ENCODE measurements around the gene GEMIN8.

Gene GEMIN8

GRCh38 chrX:14015294-14015693 is 14.4 kb downstream of the GEMIN8 start:
- peak; percentile 56 for DNase-seq (ENCODE audit: low read depth)

GRCh38 chrX:14014526-14014925 is 15.2 kb downstream of the GEMIN8 start:
- no peak for DNase-seq (ENCODE audit: low read depth)

GRCh38 chrX:14013054-14013453 is 16.6 kb downstream of the GEMIN8 start:
- no peak for DNase-seq (ENCODE audit: low read depth)

GRCh38 chrX:14010566-14010965 is 19.1 kb downstream of the GEMIN8 start:
- no peak for DNase-seq (ENCODE audit: low read depth)

GRCh38 chrX:14006540-14006939 is 23.2 kb downstream of the GEMIN8 start:
- DNase-seq (ENCODE audit: low read depth), result no peak

- DNase-seq (ENCODE audit: low read depth), result no peak
Measured at GRCh38 chrX:14003876-14004425, 25.7 kb downstream of the GEMIN8 start.

- no peak for DNase-seq (ENCODE audit: low read depth)
Measured at GRCh38 chrX:14003028-14003427, 26.7 kb downstream of the GEMIN8 start.

- no peak for DNase-seq (ENCODE audit: low read depth)
Measured at GRCh38 chrX:13996650-13997049, 33.0 kb downstream of the GEMIN8 start.

GRCh38 chrX:13994536-13995080 is 35.1 kb downstream of the GEMIN8 start:
- peak; percentile 4 for DNase-seq (ENCODE audit: low read depth)

- peak; percentile 5 for DNase-seq (ENCODE audit: low read depth)
Measured at GRCh38 chrX:13994104-13994503, 35.6 kb downstream of the GEMIN8 start.

GRCh38 chrX:13990126-13990800 is 39.4 kb downstream of the GEMIN8 start:
- no peak for DNase-seq (ENCODE audit: low read depth)

GRCh38 chrX:13985697-13986435 is 43.8 kb downstream of the GEMIN8 start:
- no peak for DNase-seq (ENCODE audit: low read depth)

GRCh38 chrX:13983734-13984133 is 46.0 kb downstream of the GEMIN8 start:
- no peak for DNase-seq (ENCODE audit: low read depth)

GRCh38 chrX:13968198-13968597 is 61.5 kb downstream of the GEMIN8 start:
- no peak for DNase-seq (ENCODE audit: low read depth)

GRCh38 chrX:13967636-13968035 is 62.1 kb downstream of the GEMIN8 start:
- DNase-seq (ENCODE audit: low read depth), result no peak

GRCh38 chrX:13966793-13967125 is 62.9 kb downstream of the GEMIN8 start:
- DNase-seq (ENCODE audit: low read depth), result no peak

- no peak for DNase-seq (ENCODE audit: low read depth)
Measured at GRCh38 chrX:13966071-13966792, 63.5 kb downstream of the GEMIN8 start.

GRCh38 chrX:13965531-13965930 is 64.2 kb downstream of the GEMIN8 start:
- DNase-seq (ENCODE audit: low read depth), result no peak

- DNase-seq (ENCODE audit: low read depth), result no peak
Measured at GRCh38 chrX:13956998-13957397, 72.7 kb downstream of the GEMIN8 start.
